Measurements from ENCODE around the gene FOXS1.
A peak's percentile ranks its signal among the peaks of the same experiment; 100 is the strongest.
"Not testable (repeated sequence)": the region's sequence is repeated elsewhere in the genome, so short reads cannot be mapped to it uniquely, and the experiment has no call there.

The FOXS1 gene

DNA sequence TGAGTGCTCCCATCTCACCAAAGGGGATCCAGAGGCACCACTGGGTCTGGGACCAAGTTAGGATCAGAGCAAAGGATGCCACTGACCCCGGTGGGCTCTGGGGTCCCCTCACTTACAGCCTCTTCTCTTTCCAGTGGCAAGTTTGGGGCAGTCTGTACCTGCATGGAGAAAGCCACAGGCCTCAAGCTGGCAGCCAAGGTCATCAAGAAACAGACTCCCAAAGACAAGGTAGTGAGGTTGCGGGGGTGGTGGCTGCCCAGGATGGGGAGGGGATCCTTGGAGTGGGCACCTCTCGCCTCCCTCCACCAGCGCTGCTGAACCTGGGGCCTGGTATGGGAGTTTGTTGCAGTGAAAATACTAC is 21.3 kb downstream of the FOXS1 start:
- DNase-seq (ENCODE audit: low read depth in 4 of 4, low spot score in 1 of 4), result no peak

DNA sequence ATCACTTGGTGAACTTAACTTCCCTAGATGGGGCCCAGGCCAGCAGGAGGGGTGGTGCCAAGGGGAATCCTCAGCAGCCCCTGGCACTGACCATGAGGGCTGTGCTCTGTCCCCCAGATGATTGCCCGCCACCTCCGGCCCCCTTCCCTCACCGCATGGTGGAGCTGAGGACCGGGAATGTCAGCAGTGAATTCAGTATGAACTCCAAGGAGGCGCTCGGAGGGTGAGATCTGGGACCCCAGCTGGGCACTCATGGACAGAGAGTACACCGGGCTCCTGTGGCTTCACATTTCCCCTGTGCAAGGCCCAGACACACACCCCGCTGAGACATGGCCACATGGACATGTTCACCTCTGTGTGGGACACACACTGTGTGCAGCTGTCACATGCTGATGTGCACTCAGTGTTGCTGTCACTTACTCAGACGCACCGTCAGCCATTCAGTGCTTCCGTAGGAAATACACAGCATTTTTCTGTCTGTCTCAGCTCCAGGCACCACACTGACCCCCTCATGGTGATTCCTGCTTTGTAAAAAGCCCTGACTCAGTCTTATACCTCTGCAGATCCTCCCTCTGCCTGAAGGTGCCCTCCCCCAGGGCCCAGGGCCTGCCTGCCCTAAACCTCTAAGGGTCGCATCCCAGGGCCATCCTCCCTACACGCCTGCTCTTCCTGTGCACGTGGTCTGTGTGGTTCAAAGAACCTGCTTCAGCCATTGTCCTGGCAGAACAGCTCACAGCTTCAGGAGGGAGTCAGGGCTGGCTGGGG is 21.9 kb downstream of the FOXS1 start:
- no peak for DNase-seq (ENCODE audit: low read depth in 4 of 4, low spot score in 1 of 4)

DNA sequence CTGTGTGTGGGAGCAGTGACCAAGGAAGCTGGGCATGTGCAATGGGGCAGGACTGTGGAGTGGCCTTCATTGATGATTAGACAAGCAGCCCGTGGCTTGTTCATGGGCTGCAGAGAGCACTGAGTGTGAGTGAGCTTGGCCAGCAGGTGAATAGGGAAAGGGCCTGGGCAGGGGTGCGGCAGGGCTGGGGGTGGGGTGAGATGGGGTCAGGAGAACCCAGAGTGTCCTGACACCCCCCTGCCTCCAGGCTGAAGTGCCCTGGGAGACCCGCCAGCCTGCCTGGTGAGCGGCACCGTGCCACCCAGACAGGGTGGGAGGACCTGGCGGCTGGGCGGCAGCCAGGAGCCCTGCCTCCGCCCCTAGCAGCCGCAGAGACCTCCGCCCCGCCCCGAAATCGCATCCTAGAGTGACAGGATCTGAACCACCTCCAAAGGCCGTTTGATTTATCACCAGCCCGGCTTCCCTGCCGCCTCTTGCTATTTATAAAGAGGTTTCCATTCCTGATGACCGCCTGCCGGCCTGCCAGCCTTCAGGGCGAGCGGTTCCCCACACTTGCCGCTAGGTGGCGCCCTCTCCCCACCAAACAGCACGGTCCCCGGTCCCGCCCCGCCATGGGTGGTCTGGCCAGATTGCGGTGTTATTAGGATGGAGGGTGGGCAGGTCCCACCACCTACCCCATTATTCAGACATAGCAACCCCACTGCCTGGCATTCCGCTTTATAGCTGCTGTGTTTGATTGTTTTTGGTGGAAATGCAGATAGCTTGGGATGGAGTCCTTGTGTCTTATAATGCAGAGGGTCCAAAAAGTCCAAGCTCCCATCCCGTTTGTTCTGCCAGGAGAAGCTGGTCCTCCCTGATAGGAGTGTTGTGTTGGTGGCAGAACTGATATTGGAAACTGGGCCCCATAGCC is 22.7 kb downstream of the FOXS1 start:
- DNase-seq (ENCODE audit: low read depth in 4 of 4, low spot score in 1 of 4), result peak; percentile 58 to 79 (median 62)

DNA sequence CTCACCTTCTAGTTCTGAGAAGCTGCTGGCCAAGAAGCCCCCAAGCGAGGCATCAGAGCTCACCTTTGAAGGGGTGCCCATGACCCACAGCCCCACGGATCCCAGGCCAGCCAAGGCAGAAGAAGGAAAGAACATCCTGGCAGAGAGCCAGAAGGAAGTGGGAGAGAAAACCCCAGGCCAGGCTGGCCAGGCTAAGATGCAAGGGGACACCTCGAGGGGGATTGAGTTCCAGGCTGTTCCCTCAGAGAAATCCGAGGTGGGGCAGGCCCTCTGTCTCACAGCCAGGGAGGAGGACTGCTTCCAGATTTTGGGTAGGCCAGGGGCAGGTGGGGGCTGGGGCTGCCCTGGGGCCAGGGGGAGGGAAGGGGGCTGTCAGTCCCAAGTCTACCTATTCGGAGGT is 24.0 kb downstream of the FOXS1 start:
- no peak for DNase-seq (ENCODE audit: low read depth in 4 of 4, low spot score in 1 of 4)

DNA sequence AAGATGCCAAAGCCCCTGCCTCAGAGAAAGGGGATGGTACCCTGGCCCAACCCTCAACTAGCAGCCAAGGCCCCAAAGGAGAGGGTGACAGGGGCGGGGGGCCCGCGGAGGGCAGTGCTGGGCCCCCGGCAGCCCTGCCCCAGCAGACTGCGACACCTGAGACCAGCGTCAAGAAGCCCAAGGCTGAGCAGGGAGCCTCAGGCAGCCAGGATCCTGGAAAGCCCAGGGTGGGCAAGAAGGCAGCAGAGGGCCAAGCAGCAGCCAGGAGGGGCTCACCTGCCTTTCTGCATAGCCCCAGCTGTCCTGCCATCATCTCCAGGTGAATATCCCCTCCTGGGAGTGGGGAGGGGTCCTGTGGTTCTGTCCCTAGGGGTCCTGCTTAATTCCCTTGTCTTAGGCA is 25.2 kb downstream of the FOXS1 start:
- no peak for DNase-seq (ENCODE audit: low read depth in 4 of 4, low spot score in 1 of 4)

DNA sequence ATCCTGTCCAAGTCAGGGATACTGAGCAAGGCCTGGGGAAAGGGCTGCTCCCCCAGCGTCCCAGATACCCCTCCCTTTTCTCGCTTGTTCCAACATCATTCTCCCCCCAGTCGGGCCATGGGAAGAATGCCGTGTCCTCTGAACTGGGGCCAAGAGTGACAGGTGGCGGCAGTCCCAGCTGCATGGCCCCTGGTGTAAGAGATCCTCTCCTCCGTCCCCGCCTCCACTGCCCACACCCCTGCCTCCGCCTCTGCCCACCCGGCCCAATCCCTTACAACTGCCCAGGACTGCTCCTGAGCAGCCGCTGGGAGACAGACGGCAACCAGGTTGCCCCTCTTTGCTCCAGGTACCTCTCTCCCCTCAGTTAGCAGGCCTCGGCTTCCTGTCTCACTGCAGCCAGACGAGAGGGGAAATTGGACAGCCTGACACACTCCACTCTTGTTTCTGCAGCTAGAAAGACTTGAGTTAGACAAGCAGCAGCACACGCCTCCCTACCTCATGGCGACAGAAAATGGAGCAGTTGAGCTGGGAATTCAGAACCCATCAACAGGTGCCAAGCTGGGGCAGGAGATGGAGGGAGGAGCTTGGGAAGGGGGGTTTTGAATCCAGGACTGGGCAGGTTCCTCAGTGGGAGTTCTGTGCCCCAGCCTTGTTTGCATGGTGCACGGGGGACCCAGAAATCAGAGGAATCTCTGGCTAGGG is 26.2 kb downstream of the FOXS1 start, which contains the start of gene MYLK2:
MYLK2 (plus strand) TSS at position 274 of the 702 bp plus-strand sequence; CDS start at position 499, 225 bp downstream.
- no peak for DNase-seq (ENCODE audit: low read depth in 4 of 4, low spot score in 1 of 4)

DNA sequence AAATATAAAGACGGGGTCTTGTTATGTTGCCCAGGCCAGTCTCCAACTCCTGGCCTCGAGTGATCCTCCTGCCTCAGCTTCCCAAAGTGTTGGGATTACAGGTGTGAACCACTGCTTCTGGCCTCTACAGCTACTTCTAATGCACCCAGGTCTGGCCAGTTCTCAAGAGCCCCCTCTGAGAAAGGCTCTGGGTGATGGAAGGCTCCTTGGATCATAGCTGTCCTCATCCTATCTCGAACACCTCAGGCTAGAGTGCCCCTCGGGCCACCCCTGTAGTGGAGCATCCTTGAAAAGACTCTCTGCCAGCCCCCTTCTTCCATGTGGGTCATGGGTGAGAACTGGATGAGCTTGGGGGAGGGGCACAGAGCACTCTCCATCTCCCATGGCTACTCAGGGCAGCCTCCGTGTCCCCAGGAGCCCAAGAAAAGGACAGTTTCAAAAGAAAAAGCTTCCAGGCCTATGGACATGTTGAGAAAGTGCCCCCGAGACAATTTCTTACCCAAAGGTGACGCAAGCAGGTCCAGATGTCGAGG is 27.0 kb downstream of the FOXS1 start:
- DNase-seq (ENCODE audit: low read depth in 4 of 4, low spot score in 1 of 4), result no peak

DNA sequence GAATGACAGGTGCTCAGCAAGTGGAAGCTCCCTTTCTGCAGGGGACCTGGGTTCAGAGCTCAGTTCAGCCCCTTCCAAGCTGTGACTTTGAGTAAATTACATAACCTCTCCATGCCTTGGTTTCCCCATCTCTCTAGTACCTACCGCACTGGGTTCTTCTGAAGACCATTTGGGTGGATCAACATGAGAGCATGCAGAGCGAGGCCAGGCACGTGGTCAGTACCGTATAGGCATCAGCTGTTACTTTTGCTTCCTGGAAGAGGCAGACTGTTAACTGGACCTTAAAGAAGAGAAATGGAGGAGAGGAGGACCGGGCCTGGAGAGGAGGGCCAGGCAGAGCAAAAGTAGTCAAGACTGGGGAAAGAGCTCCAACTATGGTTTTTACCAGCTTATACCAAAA is 27.9 kb downstream of the FOXS1 start:
- no peak for DNase-seq (ENCODE audit: low read depth in 4 of 4, low spot score in 1 of 4)

DNA sequence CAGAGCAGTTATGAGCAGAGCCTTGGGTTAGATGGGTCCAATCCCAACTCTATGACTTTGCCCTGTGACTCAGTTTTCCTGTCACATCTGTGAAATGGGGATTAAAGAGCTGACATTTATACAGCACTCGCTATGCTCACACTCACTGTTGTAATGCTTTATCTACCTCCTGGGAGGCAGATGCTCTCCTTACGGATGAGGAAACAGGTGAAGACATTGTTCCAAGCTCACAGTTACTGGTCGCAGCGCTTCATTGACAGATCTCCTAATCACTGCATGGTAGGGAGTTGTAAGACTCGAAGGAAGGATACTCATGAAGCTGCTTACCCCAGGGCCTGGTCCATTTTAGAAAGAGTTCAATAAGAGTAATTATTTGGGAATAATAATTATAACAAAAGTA is 29.2 kb downstream of the FOXS1 start:
- no peak for DNase-seq (ENCODE audit: low read depth in 4 of 4, low spot score in 1 of 4)

DNA sequence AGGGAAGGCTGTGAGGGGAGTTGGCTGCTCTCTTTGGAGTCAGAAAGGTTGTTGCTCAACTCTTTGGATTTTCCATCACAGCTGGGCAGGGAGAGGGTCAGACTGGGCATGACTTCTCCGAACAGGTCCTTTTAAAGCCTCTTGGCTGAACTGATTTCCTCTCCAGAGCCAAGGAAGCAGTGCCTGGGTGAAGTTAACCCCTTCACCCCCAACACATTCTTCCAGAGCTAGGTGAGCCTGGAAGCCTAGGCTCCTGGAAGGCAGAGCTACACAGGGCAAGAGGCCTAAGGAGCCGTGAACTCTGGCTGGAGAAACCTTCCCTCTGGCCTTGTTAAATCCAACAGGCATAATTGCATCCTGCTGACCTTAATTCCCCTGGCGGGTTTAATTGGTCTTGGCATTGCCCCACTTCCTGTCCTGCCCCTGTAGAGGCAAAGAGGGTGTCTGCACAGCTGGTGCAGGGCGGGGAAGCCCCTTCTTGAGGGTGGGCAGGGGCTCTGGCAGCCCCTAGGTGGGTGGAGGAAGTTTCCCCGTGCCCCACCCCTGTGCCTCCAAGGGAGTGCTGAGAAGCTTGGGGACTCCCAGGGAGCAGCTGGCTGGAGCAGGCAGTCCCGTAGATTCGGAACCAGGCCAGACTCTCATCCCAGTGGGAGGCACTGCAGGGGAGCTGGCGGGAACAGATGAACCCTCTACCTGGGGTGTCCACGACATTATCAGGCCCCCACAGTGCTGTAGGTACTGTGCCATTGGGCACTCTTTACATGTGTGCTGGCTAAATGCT is 29.8 kb downstream of the FOXS1 start:
- DNase-seq (ENCODE audit: low read depth in 4 of 4, low spot score in 1 of 4), result no peak

DNA sequence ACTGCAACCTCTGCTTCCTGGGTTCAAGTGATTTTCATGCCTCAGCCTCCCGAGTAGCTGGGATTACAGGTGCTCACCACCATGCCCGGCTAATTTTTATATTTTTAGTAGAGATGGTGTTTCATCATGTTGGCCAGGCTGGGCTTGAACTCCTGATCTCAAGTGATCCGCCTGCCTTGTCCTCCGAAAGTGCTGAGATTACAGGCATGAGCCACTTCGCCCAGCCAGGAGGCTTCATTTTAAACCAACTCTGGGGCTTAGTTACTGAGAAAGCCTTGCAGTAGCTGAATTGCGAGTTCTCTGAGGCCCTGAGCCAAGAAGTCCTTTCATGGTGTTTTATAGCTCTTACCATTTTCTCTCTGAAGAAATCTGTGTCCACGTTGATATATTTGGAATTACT is 31.3 kb downstream of the FOXS1 start:
- DNase-seq (ENCODE audit: low read depth in 4 of 4, low spot score in 1 of 4), result not testable (repeated sequence)

DNA sequence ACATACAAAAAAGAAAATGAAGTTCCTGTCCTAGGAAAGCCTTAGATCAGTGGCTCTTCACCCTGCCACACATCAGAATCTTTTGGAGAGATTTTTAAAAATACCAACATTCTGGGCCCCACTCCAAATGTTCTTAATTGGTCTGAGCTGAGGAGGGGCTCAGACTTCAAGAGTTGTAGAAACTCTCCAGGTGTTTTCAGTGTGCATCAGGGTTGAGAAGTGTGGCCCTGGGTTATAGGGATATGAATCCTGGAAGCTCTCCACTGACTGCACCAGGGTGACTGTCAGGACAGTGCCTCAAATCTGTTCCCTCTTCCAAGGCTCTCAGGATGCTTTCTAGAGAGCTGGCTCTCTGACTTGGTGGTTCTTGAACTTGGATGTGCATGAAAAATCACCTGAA is 31.8 kb downstream of the FOXS1 start:
- DNase-seq (ENCODE audit: low read depth in 4 of 4, low spot score in 1 of 4), result no peak

DNA sequence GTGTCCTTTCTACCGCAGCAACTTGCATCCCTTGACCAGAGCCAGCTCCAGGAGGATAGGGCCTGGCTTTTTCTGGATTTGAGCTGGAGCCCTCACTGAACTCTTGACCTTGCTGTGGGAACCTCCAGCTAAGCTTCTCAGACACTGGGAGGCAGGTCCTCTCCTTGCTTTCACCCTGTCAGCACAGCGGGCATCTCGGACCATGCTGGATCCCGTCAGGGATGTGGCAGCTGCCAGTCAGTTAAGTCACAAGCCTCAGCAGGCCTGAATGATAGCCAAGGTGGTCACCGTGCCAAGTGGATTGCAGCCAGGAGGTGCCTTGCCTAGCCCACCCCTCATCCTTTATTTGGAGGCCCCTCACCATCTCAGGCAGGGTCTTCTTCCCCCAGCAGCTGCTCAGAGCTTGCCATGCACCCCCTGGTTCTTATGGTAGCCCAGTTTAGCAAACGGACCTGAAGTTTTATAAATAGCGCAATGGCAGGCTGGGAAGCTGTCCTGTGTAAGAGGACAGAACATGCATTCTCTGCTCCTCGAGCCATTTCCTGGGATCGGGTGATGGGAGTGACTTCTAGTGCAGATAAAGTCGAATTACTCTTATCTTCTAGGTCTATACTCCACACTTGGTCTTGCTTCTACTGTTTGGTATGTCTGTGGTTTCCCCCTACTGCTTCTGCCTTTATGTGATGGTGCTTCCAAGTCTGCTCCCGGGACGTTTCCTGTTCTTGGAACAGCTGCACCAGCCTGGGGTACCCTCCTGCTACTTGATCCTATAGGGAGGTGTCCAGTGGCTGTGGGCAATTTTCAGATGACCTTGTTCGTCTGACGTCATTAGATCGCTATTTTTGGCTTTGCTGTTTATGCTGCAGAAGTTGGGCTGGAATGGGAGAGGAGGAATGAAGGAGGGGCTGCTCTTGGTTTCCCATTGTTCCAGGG is 33.3 kb downstream of the FOXS1 start:
- DNase-seq (ENCODE audit: low read depth in 4 of 4, low spot score in 1 of 4), result no peak

DNA sequence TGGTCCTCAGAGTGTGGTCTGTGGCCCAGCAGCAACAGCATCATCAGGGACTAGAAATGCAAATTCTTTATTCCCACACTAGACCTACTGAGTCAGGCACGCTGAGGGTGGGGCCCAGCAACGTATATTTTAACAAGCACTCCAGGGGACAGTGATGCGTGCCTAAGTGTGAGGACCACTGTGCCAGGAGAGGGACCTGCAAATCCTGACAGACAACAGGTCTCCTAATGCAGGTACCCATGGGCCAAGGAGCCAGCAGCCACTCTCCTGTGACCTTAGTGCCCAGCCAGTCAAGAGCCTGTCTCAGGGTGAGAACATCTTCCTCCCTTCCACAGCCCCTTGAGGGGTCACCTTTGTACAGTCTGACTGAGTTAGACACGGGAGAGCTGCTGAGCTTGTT is 34.2 kb downstream of the FOXS1 start:
- no peak for DNase-seq (ENCODE audit: low read depth in 4 of 4, low spot score in 1 of 4)

DNA sequence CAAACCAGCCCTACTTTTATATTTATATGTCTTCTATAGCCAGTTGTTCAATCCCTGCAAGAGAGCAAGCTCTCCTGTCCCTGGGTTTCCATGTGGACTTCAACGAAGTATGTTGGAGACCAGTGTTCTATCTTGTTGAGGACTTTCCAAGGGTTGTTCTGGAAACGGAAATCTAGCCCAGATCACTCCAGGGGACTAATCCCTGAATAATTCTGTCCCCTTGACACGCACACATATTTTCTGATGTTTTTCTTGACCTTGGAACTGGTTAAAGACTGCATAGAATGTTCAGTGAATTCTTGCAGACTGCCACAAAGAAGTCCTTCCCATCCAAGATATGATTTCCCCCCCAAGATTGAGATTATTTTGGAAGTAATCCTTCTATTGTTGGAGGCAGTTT is 35.7 kb downstream of the FOXS1 start:
- no peak for DNase-seq (ENCODE audit: low read depth in 4 of 4, low spot score in 1 of 4)

DNA sequence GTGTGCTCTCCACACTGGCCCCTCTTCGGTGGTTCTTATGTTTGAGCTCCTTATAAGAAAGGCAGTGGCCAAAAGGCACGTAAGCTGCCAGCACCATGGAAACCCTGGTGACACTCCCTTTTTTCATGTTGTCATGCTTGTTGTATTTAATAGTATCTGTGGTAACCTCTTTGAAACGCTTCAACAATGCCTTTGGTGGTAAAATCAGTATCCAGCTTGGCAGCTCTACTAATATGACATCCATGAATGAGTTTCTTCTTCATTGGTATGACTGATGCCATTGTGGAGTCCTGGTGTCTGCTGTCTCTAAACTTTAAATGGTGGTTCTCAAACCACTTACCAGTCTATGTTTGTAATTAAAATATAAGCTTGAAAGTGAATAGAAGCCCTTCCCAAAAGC is 36.9 kb downstream of the FOXS1 start:
- DNase-seq (ENCODE audit: low read depth in 4 of 4, low spot score in 1 of 4), result no peak

DNA sequence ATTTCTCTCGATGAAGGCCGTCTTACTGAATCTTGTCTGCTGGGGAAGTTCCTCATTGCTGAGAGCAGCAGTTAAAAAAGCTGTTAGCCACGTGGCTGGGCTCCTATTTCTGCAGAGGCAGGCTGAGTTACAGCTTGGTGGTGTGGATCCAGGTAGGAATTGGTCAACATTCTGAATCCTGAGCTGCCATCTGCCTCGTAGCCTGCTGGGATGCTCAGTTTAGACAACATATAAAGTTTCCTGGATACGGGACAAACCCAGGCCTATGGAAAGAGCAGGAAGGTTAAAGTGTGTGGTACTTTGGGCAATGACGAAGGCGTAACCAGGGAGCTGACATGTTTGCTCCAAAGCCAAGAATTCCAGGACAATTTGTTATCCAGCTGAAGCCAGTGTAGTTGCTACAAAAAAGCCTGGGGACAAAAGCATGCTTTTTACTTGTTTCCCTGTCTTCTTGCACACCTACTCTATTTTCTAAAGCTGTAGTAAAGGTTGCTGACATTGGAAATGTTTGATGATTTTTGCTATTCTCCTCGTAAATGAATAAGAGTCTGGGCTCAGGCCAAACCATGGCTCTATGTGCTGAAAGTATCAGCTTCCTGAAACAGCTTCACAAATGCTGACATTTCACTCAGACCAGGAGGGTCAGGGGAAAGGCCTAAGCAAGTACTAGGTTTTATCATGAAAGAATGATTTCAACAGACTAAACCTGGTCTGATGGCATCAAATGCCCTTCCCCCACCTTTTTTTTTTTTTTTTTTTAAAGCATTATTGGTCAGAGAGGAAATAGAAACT is 38.6 kb downstream of the FOXS1 start:
- no peak for DNase-seq (ENCODE audit: low read depth in 4 of 4, low spot score in 1 of 4)

DNA sequence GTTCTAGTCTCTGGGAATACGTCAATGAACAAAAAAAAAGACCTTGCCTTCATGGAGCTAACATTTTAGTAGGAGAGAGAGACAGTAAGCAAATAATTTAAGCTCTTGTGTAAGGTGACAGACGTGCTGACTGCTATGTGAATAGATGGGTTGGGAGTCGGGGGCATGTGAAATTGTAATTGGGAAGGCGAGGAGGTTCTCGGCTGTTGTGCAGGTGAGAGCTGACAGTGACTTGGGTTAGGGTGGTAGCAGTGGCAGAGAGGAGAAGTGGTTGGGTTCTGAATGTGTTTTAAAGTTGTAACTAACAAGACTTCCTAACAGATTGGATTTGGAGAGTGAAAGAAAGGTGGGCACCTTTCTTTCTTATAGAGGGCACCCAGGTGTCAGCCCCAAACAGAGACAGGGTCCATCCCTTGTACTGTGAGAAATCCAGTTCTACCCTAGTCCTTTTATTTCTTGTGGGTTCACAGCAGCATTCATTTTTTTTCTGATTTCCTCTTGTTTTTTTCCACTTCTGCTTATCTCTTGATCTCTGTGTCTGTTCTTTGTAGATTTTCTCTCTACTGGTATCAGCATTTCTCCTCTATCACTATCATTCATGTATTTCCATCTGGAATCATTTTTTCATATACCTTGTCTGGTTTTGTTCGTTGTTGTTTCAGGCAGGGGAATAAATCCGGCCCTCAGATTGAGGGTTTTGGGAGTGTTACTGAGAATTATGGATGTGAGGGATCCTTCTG is 41.7 kb downstream of the FOXS1 start:
- DNase-seq (ENCODE audit: low read depth in 4 of 4, low spot score in 1 of 4), result no peak
